GM21619 (cell line): Measurements from ENCODE around the gene GPATCH1.

Experiments used
- ATAC-seq: cut with Tn5 transposase; IDR thresholded peaks from one replicate; pipeline ENCODE4 v1.9.1; 2021; ENCODE audit not compliant: unreplicated experiment

GPATCH1 gene

GRCh38 chr19:33063753-33064457, 17.1 kb upstream of the GPATCH1 start:
- no peak for ATAC-seq

- peak; percentile 40 for ATAC-seq
Observed at GRCh38 chr19:33064458-33064791, 16.6 kb upstream of the GPATCH1 start.

GRCh38 chr19:33064792-33065550, 16.0 kb upstream of the GPATCH1 start, which contains the start of gene RHPN2:
TSS of gene RHPN2 (minus strand) at chr19:33064888. CDS start at chr19:33064852, 36 bp downstream.
- peak; percentile 61 for ATAC-seq

- no peak for ATAC-seq
Observed at GRCh38 chr19:33066543-33066942, 14.4 kb upstream of the GPATCH1 start.

- ATAC-seq, result no peak
Observed at GRCh38 chr19:33067121-33067520, 13.9 kb upstream of the GPATCH1 start.

GRCh38 chr19:33071887-33072286, 9.1 kb upstream of the GPATCH1 start:
- no peak for ATAC-seq

GRCh38 chr19:33075519-33075918, 5.5 kb upstream of the GPATCH1 start:
- no peak for ATAC-seq

GRCh38 chr19:33085570-33086128, 4.7 kb downstream of the GPATCH1 start:
- no peak for ATAC-seq

- no peak for ATAC-seq
Observed at GRCh38 chr19:33086955-33087354, 6.0 kb downstream of the GPATCH1 start.

- no peak for ATAC-seq
Observed at GRCh38 chr19:33089010-33089409, 8.0 kb downstream of the GPATCH1 start.

GRCh38 chr19:33090179-33090578, 9.2 kb downstream of the GPATCH1 start:
- ATAC-seq, result no peak

- no peak for ATAC-seq
Observed at GRCh38 chr19:33093420-33094210, 12.6 kb downstream of the GPATCH1 start.

- no peak for ATAC-seq
Observed at GRCh38 chr19:33094436-33095067, 13.6 kb downstream of the GPATCH1 start.

- no peak for ATAC-seq
Observed at GRCh38 chr19:33096005-33096404, 15.0 kb downstream of the GPATCH1 start.

GRCh38 chr19:33098055-33098534, 17.1 kb downstream of the GPATCH1 start:
- no peak for ATAC-seq

- ATAC-seq, result no peak
Observed at GRCh38 chr19:33100894-33101644, 20.1 kb downstream of the GPATCH1 start.

- ATAC-seq, result no peak
Observed at GRCh38 chr19:33102893-33103292, 21.9 kb downstream of the GPATCH1 start.

GRCh38 chr19:33108161-33108560, 27.2 kb downstream of the GPATCH1 start:
- ATAC-seq, result no peak

- ATAC-seq, result no peak
Observed at GRCh38 chr19:33110137-33110910, 29.3 kb downstream of the GPATCH1 start.
